Uterus (tissue), 4 donors: ENCODE results near the gene SREK1. TPM values are rescaled to one million over a fixed set of nuclear protein-coding genes. Genes with fewer than 3 reads are reported as not detected.

Experiments
- DNase-seq, 2 donors: peaks; one replicate each; pipeline ENCODE4 v3.0.0-alpha.2; 2019 to 2020
- H3K27ac ChIP-seq, 2 donors: fragments of 200-600 bp; sonication (generic); 1 replicate in 1 of 2; 2 replicates in 1 of 2; pipeline ENCODE4 v1.5.1; 2016 to 2018
- H3K27me3 ChIP-seq, 2 donors: fragments of 200-600 bp; sonication (generic); one replicate each; pipeline ENCODE4 v1.5.1; 2018 to 2019; ENCODE audit warnings: control low read depth in 1 of 2
- H3K36me3 ChIP-seq, 2 donors: fragments of 200-600 bp; sonication (generic); one replicate each; pipeline ENCODE4 v1.5.1; 2019; ENCODE audit warnings: control low read depth in 1 of 2
- H3K4me1 ChIP-seq, 2 donors: fragments of 200-600 bp; sonication (generic); one replicate each; pipeline ENCODE4 v1.5.1; 2018 to 2019; ENCODE audit warnings: control low read depth in 1 of 2
- H3K4me3 ChIP-seq, 2 donors: fragments of 200-600 bp; sonication (generic); 1 replicate in 1 of 2; 2 replicates in 1 of 2; pipeline ENCODE4 v1.5.1; 2018 to 2019; ENCODE audit warnings: mild to moderate bottlenecking in 1 of 2
- H3K9me3 ChIP-seq, 2 donors: fragments of 200-600 bp; sonication (generic); one replicate each; pipeline ENCODE4 v1.5.1; 2019; ENCODE audit warnings: control low read depth in 1 of 2
- POLR2A ChIP-seq, 2 donors: fragments of 450-650 bp; IDR thresholded peaks; one replicate each; pipeline ENCODE4 v1.6.1; 2016; ENCODE audit warnings: antibody characterized with exemption in 2 of 2, mild to moderate bottlenecking in 1 of 2, moderate library complexity in 1 of 2
- intact Hi-C: fragments of 100-400 bp; cut with DNase I; formaldehyde crosslinking; loops from one replicate; pipeline ENCODE4 v1.15.1; 2023; ENCODE audit warnings: low total_unique reads
- total RNA-seq, 4 donors: library from RNA; depleted of rRNA in 3 of 4; stranded (reverse); fragments of >200 nt in 3 of 4; gene quantifications; one replicate each; pipeline versions ENCODE4 v1.1.0 to v1.2.4, GENCODE V29; 2014 to 2023
- TF ChIP-seq, protein P1 (sequence below), 4 experiments: fragments of 200-600 bp in 2 of 4; fragments of 450-650 bp in 2 of 4; sonication (generic) in 2 of 4; IDR thresholded peaks; one replicate each; pipeline ENCODE4 v1.5.1; 2016 to 2019; ENCODE audit warnings: antibody characterized with exemption in 4 of 4, mild to moderate bottlenecking in 2 of 4, moderate library complexity in 1 of 4
- donor health status: DM: yes; HTN: yes; CAD: no.

Gene SREK1
- total RNA-seq, 4 donors from 2014 or later: 37.7 to 226 (median 96.5) TPM

- Histone ChIP-seq H3K9me3 (no peaks in the 10 kb centered on the region), H3K27ac (no peak overlapping the region), H3K27me3 (no peaks in the 10 kb centered on the region), H3K36me3 (no peaks in the 10 kb centered on the region), H3K4me3 (no peak overlapping the region), H3K4me1 (no peaks in the 10 kb centered on the region)
- TF ChIP-seq, protein P1, sequence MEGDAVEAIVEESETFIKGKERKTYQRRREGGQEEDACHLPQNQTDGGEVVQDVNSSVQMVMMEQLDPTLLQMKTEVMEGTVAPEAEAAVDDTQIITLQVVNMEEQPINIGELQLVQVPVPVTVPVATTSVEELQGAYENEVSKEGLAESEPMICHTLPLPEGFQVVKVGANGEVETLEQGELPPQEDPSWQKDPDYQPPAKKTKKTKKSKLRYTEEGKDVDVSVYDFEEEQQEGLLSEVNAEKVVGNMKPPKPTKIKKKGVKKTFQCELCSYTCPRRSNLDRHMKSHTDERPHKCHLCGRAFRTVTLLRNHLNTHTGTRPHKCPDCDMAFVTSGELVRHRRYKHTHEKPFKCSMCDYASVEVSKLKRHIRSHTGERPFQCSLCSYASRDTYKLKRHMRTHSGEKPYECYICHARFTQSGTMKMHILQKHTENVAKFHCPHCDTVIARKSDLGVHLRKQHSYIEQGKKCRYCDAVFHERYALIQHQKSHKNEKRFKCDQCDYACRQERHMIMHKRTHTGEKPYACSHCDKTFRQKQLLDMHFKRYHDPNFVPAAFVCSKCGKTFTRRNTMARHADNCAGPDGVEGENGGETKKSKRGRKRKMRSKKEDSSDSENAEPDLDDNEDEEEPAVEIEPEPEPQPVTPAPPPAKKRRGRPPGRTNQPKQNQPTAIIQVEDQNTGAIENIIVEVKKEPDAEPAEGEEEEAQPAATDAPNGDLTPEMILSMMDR (IDR thresholded peaks at IDR 0.05): no peak
- no peak for TF ChIP-seq POLR2A (IDR thresholded peaks at IDR 0.05)
- intact Hi-C loops: no loop called here
- no peak for DNase-seq
Observed at GRCh38 chr5:66224773-66225553, 80.9 kb downstream of the SREK1 start.

DNA sequence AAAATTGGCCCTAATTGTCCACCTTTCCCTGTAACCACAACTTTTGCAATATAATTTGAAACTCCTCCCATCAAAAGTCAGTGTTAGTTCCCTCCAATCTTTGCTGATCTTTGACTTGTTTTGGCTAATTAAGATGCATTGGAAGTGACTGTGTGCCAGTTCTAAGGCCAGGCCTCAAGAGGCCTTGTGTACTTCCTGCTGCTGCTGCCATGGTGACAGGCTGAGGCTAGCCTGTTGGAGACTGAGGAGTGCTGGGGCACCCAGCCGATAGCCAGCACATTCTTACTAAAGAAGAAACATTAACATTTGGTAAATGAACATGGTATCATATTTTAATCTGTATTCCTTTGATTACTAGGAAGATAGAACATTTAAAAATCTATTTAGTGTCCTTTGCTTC, 86.5 kb downstream of the SREK1 start:
- no peak for TF ChIP-seq POLR2A (IDR thresholded peaks at IDR 0.05)
- TF ChIP-seq, protein P1 (IDR thresholded peaks at IDR 0.05): no peak
- Histone ChIP-seq H3K4me1 (no peaks in the 10 kb centered on the region), H3K9me3 (no peaks in the 10 kb centered on the region), H3K27ac (no peak overlapping the region), H3K27me3 (no peaks in the 10 kb centered on the region), H3K4me3 (no peak overlapping the region), H3K36me3 (no peaks in the 10 kb centered on the region)
- intact Hi-C loops: no loop called here
- no peak for DNase-seq

DNA sequence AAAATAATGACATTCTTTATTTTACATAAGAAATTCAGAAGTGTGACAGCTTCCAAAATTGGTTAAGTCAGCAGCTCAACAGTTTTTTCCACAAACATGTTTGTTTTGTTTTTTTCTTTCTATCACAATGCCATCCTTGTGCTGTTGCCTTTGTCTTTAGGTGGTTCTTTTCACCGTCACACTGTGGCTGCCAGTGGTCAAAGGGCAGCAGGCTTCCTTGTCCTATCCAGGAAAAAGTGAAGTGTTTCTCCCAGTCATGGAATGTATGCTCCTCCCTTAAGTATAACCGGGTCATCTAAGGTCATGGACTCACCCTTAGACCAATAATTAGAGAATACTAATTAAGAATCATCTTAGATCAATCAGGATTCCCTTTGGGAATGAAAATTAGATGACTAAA, 87.4 kb downstream of the SREK1 start:
- Histone ChIP-seq H3K27me3 (no peaks in the 10 kb centered on the region), H3K36me3 (no peaks in the 10 kb centered on the region), H3K4me1 (no peaks in the 10 kb centered on the region), H3K9me3 (no peaks in the 10 kb centered on the region), H3K27ac (no peak overlapping the region), H3K4me3 (no peak overlapping the region)
- DNase-seq: no peak
- intact Hi-C loops: no loop called here
- TF ChIP-seq, protein P1 (IDR thresholded peaks at IDR 0.05): no peak
- TF ChIP-seq POLR2A (IDR thresholded peaks at IDR 0.05): no peak

DNA sequence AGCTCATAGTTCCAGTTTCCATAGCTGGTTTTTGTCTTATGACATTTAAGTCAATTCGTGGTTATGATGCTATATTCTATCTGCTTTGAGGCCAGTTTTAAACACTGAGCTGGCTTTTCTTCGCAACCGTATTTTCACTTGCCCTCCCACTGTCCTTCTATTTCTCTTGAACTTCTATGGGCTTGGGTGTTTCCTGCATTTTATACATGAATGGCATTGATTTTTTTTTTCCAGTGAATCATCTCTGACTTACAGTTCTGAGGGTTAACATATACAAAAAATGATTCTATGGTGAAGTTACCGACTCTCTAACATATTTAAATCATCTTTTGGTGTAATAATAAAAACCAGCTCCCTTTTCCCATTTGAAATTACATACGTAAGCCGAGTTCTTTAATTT, 88.2 kb downstream of the SREK1 start:
- no peak overlapping the region for H3K4me3 ChIP-seq
- intact Hi-C loops: no loop called here
- no peak for TF ChIP-seq POLR2A (IDR thresholded peaks at IDR 0.05)
- TF ChIP-seq, protein P1 (IDR thresholded peaks at IDR 0.05): no peak
- no peaks in the 10 kb centered on the region for H3K27me3 ChIP-seq
- no peaks in the 10 kb centered on the region for H3K9me3 ChIP-seq
- no peaks in the 10 kb centered on the region for H3K36me3 ChIP-seq
- H3K4me1 ChIP-seq: no peaks in the 10 kb centered on the region
- no peak overlapping the region for H3K27ac ChIP-seq
- DNase-seq: no peak

GRCh38 chr5:66232706-66233445, 88.8 kb downstream of the SREK1 start:
- DNase-seq: no peak
- H3K4me1 ChIP-seq: no peaks in the 10 kb centered on the region
- TF ChIP-seq POLR2A (IDR thresholded peaks at IDR 0.05): no peak
- TF ChIP-seq, protein P1 (IDR thresholded peaks at IDR 0.05): no peak
- intact Hi-C loops: no loop called here
- no peaks in the 10 kb centered on the region for H3K27me3 ChIP-seq
- H3K4me3 ChIP-seq: no peak overlapping the region
- H3K27ac ChIP-seq: no peak overlapping the region
- H3K9me3 ChIP-seq: no peaks in the 10 kb centered on the region
- no peaks in the 10 kb centered on the region for H3K36me3 ChIP-seq
